GM12878 (cell line): ENCODE measurements around the gene STAMBPL1. TPM values are rescaled to one million over a fixed set of nuclear protein-coding genes. Genes with fewer than 3 reads are reported as not detected.

Experiments used
- ATF2 ChIP-seq: IDR thresholded peaks from 2 replicates; pipeline ENCODE4 v1.6.1; 2012; ENCODE audit warnings: low read length, inconsistent platforms
- ATF7 ChIP-seq: fragments of 450-650 bp; IDR thresholded peaks from 2 replicates; pipeline ENCODE4 v1.6.1; 2016; ENCODE audit warnings: low read depth, mild to moderate bottlenecking
- BACH1 ChIP-seq: fragments of 450-650 bp; IDR thresholded peaks from 2 replicates; pipeline ENCODE4 v1.6.1; 2017; ENCODE audit warnings: mild to moderate bottlenecking, borderline replicate concordance
- BCL3 ChIP-seq: IDR thresholded peaks from 2 replicates; pipeline ENCODE4 v1.6.1; 2011; ENCODE audit warnings: borderline replicate concordance, low read depth, mild to moderate bottlenecking, moderate library complexity, low read length; ENCODE audit not compliant: insufficient read depth, poor library complexity, severe bottlenecking
- BCLAF1 ChIP-seq: fragments of 450-650 bp; IDR thresholded peaks from 2 replicates; pipeline ENCODE4 v1.6.1; 2017; ENCODE audit warnings: antibody characterized with exemption, mild to moderate bottlenecking, moderate library complexity
- CHD1 ChIP-seq: IDR thresholded peaks from 2 replicates; pipeline ENCODE4 v1.6.1; 2012; ENCODE audit warnings: low read depth, low read length, improper control_type of control experiment
- ETV6 ChIP-seq, 2 experiments: fragments of 450-650 bp in 1 of 2; IDR thresholded peaks in 1 of 2; conservative IDR thresholded peaks in 1 of 2; 2 replicates each; pipeline ENCODE4 v1.6.1; 2014; ENCODE audit warnings: antibody characterized with exemption in 1 of 2, borderline replicate concordance in 1 of 2, low read depth in 1 of 2, mild to moderate bottlenecking in 1 of 2, moderate library complexity in 1 of 2
- GABPA ChIP-seq: IDR thresholded peaks from 2 replicates; pipeline ENCODE4 v1.6.1; 2014; ENCODE audit warnings: antibody characterized with exemption, low read depth, mild to moderate bottlenecking, inconsistent platforms
- IKZF2 ChIP-seq, 2 experiments: fragments of 450-650 bp; IDR thresholded peaks; 2 replicates each; pipeline ENCODE4 v1.6.1; 2017; ENCODE audit warnings: mild to moderate bottlenecking in 2 of 2, moderate library complexity in 2 of 2
- IRF5 ChIP-seq: fragments of 450-650 bp; IDR thresholded peaks from 2 replicates; pipeline ENCODE4 v1.6.1; 2017; ENCODE audit warnings: borderline replicate concordance
- NKRF ChIP-seq: fragments of 450-650 bp; conservative IDR thresholded peaks from 2 replicates; pipeline ENCODE4 v1.6.1; 2017; ENCODE audit warnings: mild to moderate bottlenecking, moderate library complexity
- RB1 ChIP-seq: fragments of 450-650 bp; formaldehyde crosslinking; IDR thresholded peaks from 2 replicates; pipeline ENCODE4 v1.6.1; 2017; ENCODE audit warnings: mild to moderate bottlenecking, borderline replicate concordance
- SIX5 ChIP-seq: IDR thresholded peaks from 2 replicates; pipeline ENCODE4 v1.6.1; 2011; ENCODE audit warnings: mild to moderate bottlenecking, low read depth, low read length, moderate library complexity; ENCODE audit not compliant: severe bottlenecking
- SMAD5 ChIP-seq: IDR thresholded peaks from 2 replicates; pipeline ENCODE4 v1.6.1; 2016; ENCODE audit warnings: antibody characterized with exemption, low read depth
- SREBF1 ChIP-seq: IDR thresholded peaks from 2 replicates; pipeline ENCODE4 v1.6.1; 2012; ENCODE audit warnings: mild to moderate bottlenecking, low read length
- SUPT20H ChIP-seq: IDR thresholded peaks from 2 replicates; pipeline ENCODE4 v1.6.1; 2011; ENCODE audit warnings: low read depth, mild to moderate bottlenecking, low read length, moderate library complexity, borderline replicate concordance; ENCODE audit not compliant: control insufficient read depth
- WRNIP1 ChIP-seq: IDR thresholded peaks from 2 replicates; pipeline ENCODE4 v1.6.1; 2011; ENCODE audit warnings: low read depth, low read length, improper control_type of control experiment, borderline replicate concordance
- YBX1 ChIP-seq: fragments of 450-650 bp; IDR thresholded peaks from 2 replicates; pipeline ENCODE4 v1.6.1; 2016; ENCODE audit warnings: antibody characterized with exemption
- ZBTB33 ChIP-seq: fragments of 450-650 bp; IDR thresholded peaks from 2 replicates; pipeline ENCODE4 v1.6.1; 2017; ENCODE audit warnings: mild to moderate bottlenecking
- ZNF24 ChIP-seq: fragments of 450-650 bp; IDR thresholded peaks from 2 replicates; pipeline ENCODE4 v1.6.1; 2017; ENCODE audit warnings: antibody characterized with exemption, mild to moderate bottlenecking
- polyA plus RNA-seq, 11 experiments: library from polyadenylated mRNA; depleted of rRNA in 4 of 11; unstranded in 6 of 11; stranded (reverse) in 5 of 11; fragments of >200 nt; fragmentation: Nextera tagmentation in 4 of 11; fragmentation: Illumina TruSeq in 1 of 11; extraction: Ambion mirVana in 4 of 11; extraction: Trizol in 1 of 11; gene quantifications; 1 replicate in 1 of 11; 2 replicates in 10 of 11; pipeline versions ENCODE4 v1.2.1 to v1.2.3, GENCODE V29; 2011 to 2016; ENCODE audit warnings: inconsistent platforms in 2 of 11, missing spikeins in 2 of 11, low read depth in 1 of 11
- total RNA-seq, 4 experiments: library from RNA; depleted of rRNA in 3 of 4; stranded (reverse); fragments of >200 nt in 3 of 4; fragmentation: Illumina TruSeq in 1 of 4; extraction: Trizol in 1 of 4; gene quantifications; 2 replicates each; pipeline versions ENCODE4 v1.2.1 to v1.2.3, GENCODE V29; 2013 to 2021

STAMBPL1 gene
- total and polyA plus RNA-seq, 10 of the 15 experiments (the other 5 are each of a cell fraction or from before 2014, with no cell fraction given), result 7.5 to 44.1 (median 25.4) TPM

- TF ChIP-seq BCLAF1 (no peak), ZBTB33 (no peak), SMAD5 (no peak), ETV6 (conservative IDR thresholded peaks at IDR 0.05 in 1 of 2, IDR thresholded peaks at IDR 0.05 in 1 of 2; ENCODE audit: borderline replicate concordance in 1 of 2, low read depth in 1 of 2) (no peak), BACH1 (no peak), ATF2 (peak; percentile 75), BCL3 (no peak), SREBF1 (no peak), YBX1 (no peak), IRF5 (no peak), WRNIP1 (no peak), CHD1 (no peak), GABPA (no peak), ATF7 (peak; percentile 75), IKZF2 (IDR thresholded peaks at IDR 0.05) (peak in 1 of 2 experiments; percentile 23; a peak in 1 of 4 replicates), ZNF24 (no peak), NKRF (no peak), SUPT20H (no peak), RB1 (no peak), SIX5 (no peak)
Observed at GRCh38 chr10:88886557-88886956, 6.5 kb downstream of the STAMBPL1 start (continued).
